ENCODE measurements around the gene ERICH6. TPM values are rescaled to one million over a fixed set of nuclear protein-coding genes. Genes with fewer than 3 reads are reported as not detected.

Gene ERICH6
- polyA plus RNA-seq, 3 donors: 0.04 TPM; not detected in 2

DNA sequence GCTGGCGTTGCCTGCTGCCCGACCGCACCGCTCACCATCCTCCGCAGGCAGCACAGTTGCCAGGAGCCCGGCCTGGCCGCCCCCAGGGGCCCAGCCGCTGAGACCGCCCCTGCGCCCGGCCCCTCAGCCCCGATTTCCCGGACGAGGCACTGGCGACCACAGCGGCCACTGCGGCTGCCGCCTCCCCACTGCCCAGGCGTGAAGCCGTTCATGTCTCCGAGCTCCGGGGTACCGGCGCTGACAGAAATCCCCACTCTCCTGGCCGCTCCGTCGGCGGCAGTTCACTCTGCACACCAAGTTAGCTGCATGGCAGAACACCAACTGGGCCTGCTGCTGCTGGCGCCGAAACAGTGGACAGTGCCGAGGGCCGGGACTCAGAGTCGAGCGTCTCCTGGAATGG is 92.1 kb downstream of the ERICH6 start:
- TF ChIP-seq, protein P1, sequence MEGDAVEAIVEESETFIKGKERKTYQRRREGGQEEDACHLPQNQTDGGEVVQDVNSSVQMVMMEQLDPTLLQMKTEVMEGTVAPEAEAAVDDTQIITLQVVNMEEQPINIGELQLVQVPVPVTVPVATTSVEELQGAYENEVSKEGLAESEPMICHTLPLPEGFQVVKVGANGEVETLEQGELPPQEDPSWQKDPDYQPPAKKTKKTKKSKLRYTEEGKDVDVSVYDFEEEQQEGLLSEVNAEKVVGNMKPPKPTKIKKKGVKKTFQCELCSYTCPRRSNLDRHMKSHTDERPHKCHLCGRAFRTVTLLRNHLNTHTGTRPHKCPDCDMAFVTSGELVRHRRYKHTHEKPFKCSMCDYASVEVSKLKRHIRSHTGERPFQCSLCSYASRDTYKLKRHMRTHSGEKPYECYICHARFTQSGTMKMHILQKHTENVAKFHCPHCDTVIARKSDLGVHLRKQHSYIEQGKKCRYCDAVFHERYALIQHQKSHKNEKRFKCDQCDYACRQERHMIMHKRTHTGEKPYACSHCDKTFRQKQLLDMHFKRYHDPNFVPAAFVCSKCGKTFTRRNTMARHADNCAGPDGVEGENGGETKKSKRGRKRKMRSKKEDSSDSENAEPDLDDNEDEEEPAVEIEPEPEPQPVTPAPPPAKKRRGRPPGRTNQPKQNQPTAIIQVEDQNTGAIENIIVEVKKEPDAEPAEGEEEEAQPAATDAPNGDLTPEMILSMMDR (IDR thresholded peaks at IDR 0.05): no peak
- DNase-seq: no peak
- H2AFZ ChIP-seq (ENCODE audit: insufficient read depth, low read depth, low read length, poor library complexity, severe bottlenecking): no peak overlapping the region
- peaks cover 41% of the 10 kb centered on the region for H3K4me1 Mint-ChIP-seq
- H3K36me3 Mint-ChIP-seq: peaks cover 25 to 36% of the 10 kb centered on the region in 2 donors
- H4K20me1 ChIP-seq (ENCODE audit: insufficient read depth, low read length): peaks cover 80% of the 10 kb centered on the region
- WGBS (ENCODE audit: insufficient coverage): 98% methylated on average over 34 of the region's 34 CpGs
- peaks cover 81% of the 10 kb centered on the region for H3K79me2 ChIP-seq (ENCODE audit: insufficient read depth, low read length)
- H3K36me3 ChIP-seq (replicated peaks in 1 of 2; ENCODE audit: control insufficient read depth in 1 of 2, insufficient read depth in 2 of 2, low read length in 2 of 2): peaks cover 13 to 32% of the 10 kb centered on the region in 2 donors
- H3K27ac ChIP-seq (ENCODE audit: low read depth in 1 of 2, low read length in 2 of 2): no peak overlapping the region
- H3K4me2 ChIP-seq (replicated peaks; ENCODE audit: extremely low read depth, low read length, poor library complexity, severe bottlenecking): no peak overlapping the region
- H3K9me3 ChIP-seq (replicated peaks in 1 of 2; ENCODE audit: control insufficient read depth in 1 of 2, insufficient read depth in 1 of 2, low read length in 2 of 2): no peaks in the 10 kb centered on the region
- H3K4me3 ChIP-seq (replicated peaks in 1 of 3; ENCODE audit: low read depth in 2 of 3, low read length in 3 of 3): no peak overlapping the region
- no peak overlapping the region for H3K27ac Mint-ChIP-seq
- H3K27me3 ChIP-seq (ENCODE audit: control insufficient read depth in 2 of 2, insufficient read depth in 2 of 2, low read length in 2 of 2): no peaks in the 10 kb centered on the region
- no peaks in the 10 kb centered on the region for H3K27me3 Mint-ChIP-seq (ENCODE audit: low read depth in 3 of 3)
- no peak overlapping the region for H3K9ac ChIP-seq (ENCODE audit: insufficient read depth, low read length, poor library complexity, severe bottlenecking)
- peaks cover 0 to 2% (median 0%) of the 10 kb centered on the region in 7 donors for H3K9me3 Mint-ChIP-seq
- intact Hi-C loops (cut with micrococcal nuclease): no loop called here
- peaks cover 10 to 27% of the 10 kb centered on the region in 2 donors for H3K4me1 ChIP-seq (ENCODE audit: control insufficient read depth in 1 of 2, insufficient read depth in 2 of 2, low read length in 2 of 2)
- H3K4me3 Mint-ChIP-seq: no peak overlapping the region

DNA sequence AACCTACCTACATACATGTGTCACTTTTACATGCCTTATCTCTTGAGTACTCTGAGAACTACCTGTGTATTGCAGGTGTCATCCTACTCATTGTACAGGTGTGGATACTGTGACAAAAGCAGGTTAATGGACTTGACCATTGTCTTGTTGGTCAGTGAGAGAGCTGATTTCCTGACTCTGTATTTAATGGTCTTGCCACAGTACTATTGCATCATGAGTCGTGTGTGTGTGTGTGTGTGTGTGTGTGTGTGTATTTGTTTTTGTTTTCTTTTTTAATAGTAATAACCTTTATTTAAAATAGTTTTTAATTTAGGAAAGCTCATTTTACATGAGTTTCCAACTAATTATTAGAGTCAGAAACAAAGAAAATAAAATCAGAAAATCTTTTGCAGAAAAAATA is 92.9 kb downstream of the ERICH6 start:
- peaks cover 18 to 36% of the 10 kb centered on the region in 2 donors for H3K4me1 ChIP-seq (ENCODE audit: control insufficient read depth in 1 of 2, insufficient read depth in 2 of 2, low read length in 2 of 2)
- Mint-ChIP-seq H3K36me3 (peaks cover 24 to 36% of the 10 kb centered on the region in 2 donors), H3K4me3 (no peak overlapping the region), H3K9me3 (peaks cover 0 to 2% (median 0%) of the 10 kb centered on the region in 7 donors), H3K27me3 (ENCODE audit: low read depth in 3 of 3) (no peaks in the 10 kb centered on the region), H3K4me1 (peaks cover 50% of the 10 kb centered on the region), H3K27ac (no peak overlapping the region)
- H2AFZ ChIP-seq (ENCODE audit: insufficient read depth, low read depth, low read length, poor library complexity, severe bottlenecking): no peak overlapping the region
- WGBS (ENCODE audit: insufficient coverage): no CpG with 5 or more reads among the region's 1 CpG
- peak in 1 of 3 donors; percentile 21 for DNase-seq
- no peak overlapping the region for H3K4me2 ChIP-seq (replicated peaks; ENCODE audit: extremely low read depth, low read length, poor library complexity, severe bottlenecking)
- H3K27me3 ChIP-seq (ENCODE audit: control insufficient read depth in 2 of 2, insufficient read depth in 2 of 2, low read length in 2 of 2): no peaks in the 10 kb centered on the region
- H3K79me2 ChIP-seq (ENCODE audit: insufficient read depth, low read length): peaks cover 88% of the 10 kb centered on the region
- no peak overlapping the region for H3K4me3 ChIP-seq (replicated peaks in 1 of 3; ENCODE audit: low read depth in 2 of 3, low read length in 3 of 3)
- peaks cover 84% of the 10 kb centered on the region for H4K20me1 ChIP-seq (ENCODE audit: insufficient read depth, low read length)
- intact Hi-C loops (cut with micrococcal nuclease): no loop called here
- no peaks in the 10 kb centered on the region for H3K9me3 ChIP-seq (replicated peaks in 1 of 2; ENCODE audit: control insufficient read depth in 1 of 2, insufficient read depth in 1 of 2, low read length in 2 of 2)
- no peak overlapping the region for H3K9ac ChIP-seq (ENCODE audit: insufficient read depth, low read length, poor library complexity, severe bottlenecking)
- TF ChIP-seq, protein P1 (IDR thresholded peaks at IDR 0.05): no peak
- H3K27ac ChIP-seq (ENCODE audit: low read depth in 1 of 2, low read length in 2 of 2): peak overlapping the region in 1 of 2 donors; percentile 52
- H3K36me3 ChIP-seq (replicated peaks in 1 of 2; ENCODE audit: control insufficient read depth in 1 of 2, insufficient read depth in 2 of 2, low read length in 2 of 2): peaks cover 13 to 32% of the 10 kb centered on the region in 2 donors

All from CD14-positive monocyte (primary cell).